Transverse colon (tissue), 4 donors: Measurements from ENCODE around the gene DCTD.

ENCODE experiments used
- EP300 ChIP-seq: sonication (generic); formaldehyde crosslinking; IDR thresholded peaks from one replicate; pipeline ENCODE4 v1.6.1; 2017; ENCODE audit warnings: antibody characterized with exemption, low read depth
- POLR2A ChIP-seq: fragments of 450-650 bp; IDR thresholded peaks from one replicate; pipeline ENCODE4 v1.6.1; 2016; ENCODE audit warnings: antibody characterized with exemption, mild to moderate bottlenecking, moderate library complexity
- POLR2AphosphoS5 ChIP-seq, 3 donors: sonication (generic); formaldehyde crosslinking; IDR thresholded peaks; one replicate each; pipeline ENCODE4 v1.6.1; 2016; ENCODE audit warnings: antibody characterized with exemption in 3 of 3
- TF ChIP-seq, protein P1 (sequence below), 5 experiments: fragments of 200-600 bp in 3 of 5; fragments of 450-650 bp in 2 of 5; sonication (generic) in 3 of 5; IDR thresholded peaks; 1 replicate in 2 of 5; 2 replicates in 3 of 5; pipeline ENCODE4 v1.5.1; 2016 to 2017; ENCODE audit warnings: antibody characterized with exemption in 5 of 5, inconsistent platforms in 3 of 5, mild to moderate bottlenecking in 2 of 5, moderate library complexity in 1 of 5

DNA sequence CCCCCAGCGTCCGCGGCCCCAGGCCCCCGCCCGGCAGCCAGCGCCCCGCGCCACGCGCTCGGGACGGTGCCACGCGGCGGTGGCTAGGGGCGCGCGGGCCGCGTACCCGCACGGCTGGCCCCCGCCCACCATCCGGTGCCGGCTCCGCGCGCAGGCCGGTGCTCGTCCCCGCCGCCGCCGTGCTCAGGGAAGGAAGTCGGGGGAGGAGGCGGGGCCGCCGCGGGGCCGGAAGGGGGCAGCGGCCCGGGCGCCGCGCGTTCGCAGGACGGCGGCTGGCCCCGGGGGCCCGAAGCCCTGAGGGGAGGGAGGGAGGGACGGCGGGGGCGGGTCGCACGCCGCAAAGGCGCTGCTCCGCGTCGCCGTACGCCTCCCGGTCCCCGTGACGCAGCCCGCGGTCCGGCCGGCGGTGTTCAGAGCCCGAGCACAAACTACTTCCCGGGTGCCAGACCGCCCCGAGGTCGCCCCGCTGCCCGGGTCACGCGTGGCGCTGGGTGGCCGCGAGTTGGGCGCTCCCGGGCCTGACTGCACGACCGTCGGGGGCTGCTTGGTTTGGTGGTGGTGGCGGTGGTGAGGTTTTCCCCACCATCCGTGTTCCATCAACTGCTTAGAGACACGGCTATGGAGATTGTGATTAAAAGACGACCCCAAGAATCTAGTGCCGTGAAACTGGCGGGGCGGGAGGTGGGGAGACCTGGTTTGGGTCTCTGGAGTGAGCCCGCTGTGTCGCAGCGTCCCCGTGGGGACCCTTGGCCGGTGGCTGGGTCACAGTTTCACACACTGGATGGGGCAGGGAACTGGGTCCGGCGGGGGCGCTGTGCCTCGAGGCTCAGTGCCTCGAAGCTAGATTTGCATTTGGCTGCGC lies at the start of gene DCTD:
- TF ChIP-seq, protein P1, sequence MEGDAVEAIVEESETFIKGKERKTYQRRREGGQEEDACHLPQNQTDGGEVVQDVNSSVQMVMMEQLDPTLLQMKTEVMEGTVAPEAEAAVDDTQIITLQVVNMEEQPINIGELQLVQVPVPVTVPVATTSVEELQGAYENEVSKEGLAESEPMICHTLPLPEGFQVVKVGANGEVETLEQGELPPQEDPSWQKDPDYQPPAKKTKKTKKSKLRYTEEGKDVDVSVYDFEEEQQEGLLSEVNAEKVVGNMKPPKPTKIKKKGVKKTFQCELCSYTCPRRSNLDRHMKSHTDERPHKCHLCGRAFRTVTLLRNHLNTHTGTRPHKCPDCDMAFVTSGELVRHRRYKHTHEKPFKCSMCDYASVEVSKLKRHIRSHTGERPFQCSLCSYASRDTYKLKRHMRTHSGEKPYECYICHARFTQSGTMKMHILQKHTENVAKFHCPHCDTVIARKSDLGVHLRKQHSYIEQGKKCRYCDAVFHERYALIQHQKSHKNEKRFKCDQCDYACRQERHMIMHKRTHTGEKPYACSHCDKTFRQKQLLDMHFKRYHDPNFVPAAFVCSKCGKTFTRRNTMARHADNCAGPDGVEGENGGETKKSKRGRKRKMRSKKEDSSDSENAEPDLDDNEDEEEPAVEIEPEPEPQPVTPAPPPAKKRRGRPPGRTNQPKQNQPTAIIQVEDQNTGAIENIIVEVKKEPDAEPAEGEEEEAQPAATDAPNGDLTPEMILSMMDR (IDR thresholded peaks at IDR 0.05) = peak in 2 of 5 experiments; percentile 18 to 23
- TF ChIP-seq POLR2AphosphoS5 (IDR thresholded peaks at IDR 0.05) = peak; percentile 25 to 65 (median 41)
- peak; percentile 64 for TF ChIP-seq POLR2A
- TF ChIP-seq EP300 = no peak
